ENCODE data around the gene DDX10. TPM values are rescaled to one million over a fixed set of nuclear protein-coding genes. Genes with fewer than 3 reads are reported as not detected.

The DDX10 gene
- total RNA-seq, 4 donors from 2014 or later: 17.0 to 39.0 (median 34.3) TPM

DNA sequence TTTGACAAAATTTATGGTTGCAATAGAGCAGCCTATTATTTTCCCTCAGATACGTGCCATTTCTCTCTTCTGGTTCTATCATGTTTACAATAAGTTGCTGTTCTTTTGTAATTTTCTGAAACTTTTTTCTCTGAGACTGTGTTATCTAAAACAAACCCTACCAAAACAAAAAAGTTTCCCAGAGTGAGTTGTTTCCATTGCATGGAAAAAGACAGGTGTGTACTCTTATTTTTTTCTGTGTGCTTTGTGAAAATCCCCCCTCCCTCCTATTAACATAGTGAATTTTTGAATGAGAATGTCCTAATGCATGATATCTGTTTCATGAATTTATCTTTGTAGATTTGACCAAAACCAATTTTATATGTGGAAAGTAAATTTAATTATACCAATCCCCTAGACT is 137.6 kb downstream of the DDX10 start:
- Histone ChIP-seq H3K27ac (no peak overlapping the region), H3K36me3 (no peaks in the 10 kb centered on the region), H3K4me3 (replicated peaks in 1 of 3) (no peak overlapping the region), H3K27me3 (no peaks in the 10 kb centered on the region), H3K9me3 (no peaks in the 10 kb centered on the region), H3K4me1 (no peaks in the 10 kb centered on the region)
- DNase-seq: no peak
- intact Hi-C loops (cut with DNase I): no loop called here
- TF ChIP-seq, protein P1, sequence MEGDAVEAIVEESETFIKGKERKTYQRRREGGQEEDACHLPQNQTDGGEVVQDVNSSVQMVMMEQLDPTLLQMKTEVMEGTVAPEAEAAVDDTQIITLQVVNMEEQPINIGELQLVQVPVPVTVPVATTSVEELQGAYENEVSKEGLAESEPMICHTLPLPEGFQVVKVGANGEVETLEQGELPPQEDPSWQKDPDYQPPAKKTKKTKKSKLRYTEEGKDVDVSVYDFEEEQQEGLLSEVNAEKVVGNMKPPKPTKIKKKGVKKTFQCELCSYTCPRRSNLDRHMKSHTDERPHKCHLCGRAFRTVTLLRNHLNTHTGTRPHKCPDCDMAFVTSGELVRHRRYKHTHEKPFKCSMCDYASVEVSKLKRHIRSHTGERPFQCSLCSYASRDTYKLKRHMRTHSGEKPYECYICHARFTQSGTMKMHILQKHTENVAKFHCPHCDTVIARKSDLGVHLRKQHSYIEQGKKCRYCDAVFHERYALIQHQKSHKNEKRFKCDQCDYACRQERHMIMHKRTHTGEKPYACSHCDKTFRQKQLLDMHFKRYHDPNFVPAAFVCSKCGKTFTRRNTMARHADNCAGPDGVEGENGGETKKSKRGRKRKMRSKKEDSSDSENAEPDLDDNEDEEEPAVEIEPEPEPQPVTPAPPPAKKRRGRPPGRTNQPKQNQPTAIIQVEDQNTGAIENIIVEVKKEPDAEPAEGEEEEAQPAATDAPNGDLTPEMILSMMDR (IDR thresholded peaks at IDR 0.05): no peak
- TF ChIP-seq POLR2A (IDR thresholded peaks at IDR 0.05): no peak
- WGBS, 2 donors: 91 to 94% methylated on average over 1 of the region's 1 CpG

DNA sequence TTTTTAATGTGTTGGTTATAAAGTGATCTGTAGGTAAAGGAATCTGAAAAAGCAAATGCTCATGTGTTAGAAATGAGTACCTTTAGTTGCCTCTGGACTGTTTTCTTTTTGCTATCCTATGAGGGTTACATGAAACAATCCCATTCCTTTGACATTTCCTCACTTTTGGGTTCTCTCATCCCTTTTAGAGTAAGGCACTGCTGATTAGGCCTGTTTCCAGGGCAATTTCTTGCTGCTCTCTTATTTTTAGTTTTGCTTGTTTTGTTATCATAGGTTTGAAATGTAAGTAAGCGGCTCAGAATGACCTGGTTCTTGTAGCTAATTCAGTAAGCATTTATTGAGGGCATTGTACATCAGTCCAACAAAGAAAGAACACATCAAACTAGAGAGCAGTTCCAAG is 138.9 kb downstream of the DDX10 start:
- no peak overlapping the region for H3K27ac ChIP-seq
- TF ChIP-seq, protein P1 (IDR thresholded peaks at IDR 0.05): no peak
- TF ChIP-seq POLR2A (IDR thresholded peaks at IDR 0.05): no peak
- WGBS, 2 donors: 80 to 94% methylated on average over 1 of the region's 1 CpG
- H3K4me3 ChIP-seq (replicated peaks in 1 of 3): no peak overlapping the region
- H3K4me1 ChIP-seq: no peaks in the 10 kb centered on the region
- DNase-seq: no peak
- no peaks in the 10 kb centered on the region for H3K9me3 ChIP-seq
- intact Hi-C loops (cut with DNase I): no loop called here
- no peaks in the 10 kb centered on the region for H3K27me3 ChIP-seq
- no peaks in the 10 kb centered on the region for H3K36me3 ChIP-seq

DNA sequence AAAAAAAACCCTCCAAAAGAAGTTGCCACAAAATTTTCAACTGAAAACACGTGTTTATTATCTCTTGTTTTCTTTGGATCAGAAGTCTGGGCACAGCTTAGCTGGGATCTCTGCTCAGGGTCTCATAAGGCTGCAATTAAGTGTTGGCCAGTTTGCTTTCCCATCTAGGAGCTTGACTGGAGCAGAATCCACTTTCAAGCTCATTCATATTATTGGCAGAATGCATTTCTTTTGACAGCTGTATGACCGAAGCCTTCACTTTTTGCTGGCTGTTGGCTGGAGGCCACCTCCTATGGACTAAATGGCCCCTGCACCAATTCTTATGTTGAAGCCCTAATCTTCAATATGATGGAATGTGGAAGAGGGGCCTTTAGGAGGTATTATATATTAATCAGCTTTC is 139.6 kb downstream of the DDX10 start:
- H3K9me3 ChIP-seq: no peaks in the 10 kb centered on the region
- no peak overlapping the region for H3K4me3 ChIP-seq (replicated peaks in 1 of 3)
- intact Hi-C loops (cut with DNase I): no loop called here
- no peaks in the 10 kb centered on the region for H3K4me1 ChIP-seq
- no peaks in the 10 kb centered on the region for H3K27me3 ChIP-seq
- TF ChIP-seq POLR2A (IDR thresholded peaks at IDR 0.05): no peak
- TF ChIP-seq, protein P1 (IDR thresholded peaks at IDR 0.05): no peak
- H3K36me3 ChIP-seq: no peaks in the 10 kb centered on the region
- WGBS, 2 donors: 72 to 74% methylated on average over 2 of the region's 2 CpGs
- no peak overlapping the region for H3K27ac ChIP-seq
- DNase-seq: no peak

DNA sequence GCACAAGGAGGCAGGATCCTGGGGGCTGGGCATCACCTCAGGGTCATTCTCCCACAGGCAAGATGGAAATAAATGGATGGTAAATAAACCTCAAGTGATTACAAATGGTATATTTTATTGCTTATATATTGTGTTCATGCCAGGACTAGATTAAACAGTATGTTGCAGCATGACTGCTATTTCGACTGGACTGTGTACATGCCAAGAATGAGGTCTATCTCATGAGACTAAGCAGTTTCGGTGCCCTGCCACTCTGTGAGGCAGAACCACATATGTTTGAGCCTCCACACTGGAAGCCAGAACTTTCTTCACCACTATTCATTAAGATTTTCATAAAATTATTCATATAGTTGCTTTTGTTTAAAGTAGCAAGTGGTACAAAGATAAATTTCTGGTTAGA is 140.2 kb downstream of the DDX10 start:
- Histone ChIP-seq H3K36me3 (no peaks in the 10 kb centered on the region), H3K27me3 (no peaks in the 10 kb centered on the region), H3K4me3 (replicated peaks in 1 of 3) (no peak overlapping the region), H3K9me3 (no peaks in the 10 kb centered on the region), H3K27ac (no peak overlapping the region), H3K4me1 (no peaks in the 10 kb centered on the region)
- no peak for DNase-seq
- TF ChIP-seq, protein P1 (IDR thresholded peaks at IDR 0.05): no peak
- TF ChIP-seq POLR2A (IDR thresholded peaks at IDR 0.05): no peak
- 85 to 89% methylated on average over 2 of the region's 2 CpGs for WGBS, 2 donors
- intact Hi-C loops (cut with DNase I): no loop called here

DNA sequence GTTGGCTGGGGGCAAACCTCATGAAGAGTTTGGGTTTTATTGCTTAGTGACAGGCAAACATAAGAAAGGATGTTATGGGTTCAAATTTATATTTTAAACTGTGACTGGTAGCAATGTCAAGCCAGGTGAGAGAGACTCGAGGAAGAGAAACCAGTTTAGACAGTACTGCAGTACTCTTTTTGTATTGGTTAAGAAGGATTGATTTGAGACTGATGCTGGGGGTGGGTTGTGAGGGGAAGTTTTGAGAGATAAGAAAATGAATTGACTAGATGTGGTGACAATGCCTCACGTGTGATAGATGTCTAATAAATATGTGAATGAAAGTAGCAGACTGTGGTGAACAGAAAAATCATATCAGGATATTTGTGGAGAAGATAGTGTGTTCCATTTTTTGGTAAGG is 142.4 kb downstream of the DDX10 start:
- WGBS, 2 donors: 87 to 92% methylated on average over 2 of the region's 2 CpGs
- Histone ChIP-seq H3K4me3 (replicated peaks in 1 of 3) (no peak overlapping the region), H3K27ac (no peak overlapping the region), H3K27me3 (no peaks in the 10 kb centered on the region), H3K9me3 (no peaks in the 10 kb centered on the region), H3K4me1 (no peaks in the 10 kb centered on the region), H3K36me3 (no peaks in the 10 kb centered on the region)
- DNase-seq: no peak
- no peak for TF ChIP-seq POLR2A (IDR thresholded peaks at IDR 0.05)
- TF ChIP-seq, protein P1 (IDR thresholded peaks at IDR 0.05): no peak
- intact Hi-C loops (cut with DNase I): no loop called here
